GM12891 (cell line): ENCODE data around the gene GTPBP6.

Experiments used
- POLR2AphosphoS5 ChIP-seq: IDR thresholded peaks from 2 replicates; pipeline ENCODE4 v1.6.1; 2011; ENCODE audit warnings: low read depth, low read length, control low read depth
- TAF1 ChIP-seq: IDR thresholded peaks from 2 replicates; pipeline ENCODE4 v1.6.1; 2011; ENCODE audit warnings: low read depth, low read length, control low read depth

- TF ChIP-seq TAF1: no peak
- no peak for TF ChIP-seq POLR2AphosphoS5
Observed at GRCh38 chrX:334331-334891, 15.8 kb upstream of the GTPBP6 start.
